ENCODE data around the gene IGSF11.
"Not testable (repeated sequence)": the region's sequence is repeated elsewhere in the genome, so short reads cannot be mapped to it uniquely, and the experiment has no call there.

The IGSF11 gene

DNA sequence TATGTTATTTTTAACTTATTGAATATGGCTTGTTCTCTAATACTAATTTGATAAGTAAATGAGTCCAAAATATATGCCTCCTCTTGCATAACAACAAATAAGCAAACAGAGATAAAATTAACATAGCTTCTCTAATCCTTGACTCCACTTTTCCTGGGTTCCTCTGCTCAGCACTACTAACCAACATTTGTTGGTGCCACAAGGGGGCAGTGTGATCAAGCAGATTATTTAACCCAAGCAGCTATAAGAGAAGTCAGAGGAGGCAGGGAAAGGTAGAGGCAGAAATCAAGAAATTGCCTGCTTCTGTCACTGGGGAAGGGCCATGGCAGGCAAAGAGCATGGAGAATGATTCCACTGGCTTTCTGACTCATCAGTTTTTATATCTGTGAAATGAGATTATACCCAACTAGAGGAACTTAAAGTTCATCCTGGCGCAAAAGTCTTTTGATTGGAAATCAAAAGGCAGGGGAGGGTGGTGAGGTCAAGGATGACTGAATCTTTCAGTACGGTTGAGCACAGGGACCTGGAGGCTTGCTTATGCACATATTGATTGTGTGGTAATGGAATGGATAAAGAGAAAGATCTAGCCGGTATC lies 152.2 kb downstream of the IGSF11 start:
- no peaks in the 10 kb centered on the region for H3K9me3 ChIP-seq (ENCODE audit: control insufficient read depth, insufficient read depth, low read length)
- H3K4me1 ChIP-seq (ENCODE audit: control insufficient read depth, insufficient read depth, low read length): 0 out of 2 replicates have a peak, but pooled peaks cover 4% of the 10 kb centered on the region
- H3K27me3 ChIP-seq (ENCODE audit: control insufficient read depth, insufficient read depth, low read length): no peaks in the 10 kb centered on the region
- H3K36me3 ChIP-seq (ENCODE audit: control insufficient read depth, insufficient read depth, low read length): no peaks in the 10 kb centered on the region
- H3K4me3 ChIP-seq (ENCODE audit: low read depth, low read length): no peak overlapping the region
- H3K9ac ChIP-seq (ENCODE audit: low read depth, low read length): no peak overlapping the region
- H3K27ac ChIP-seq (ENCODE audit: low read depth, low read length): no peak overlapping the region

DNA sequence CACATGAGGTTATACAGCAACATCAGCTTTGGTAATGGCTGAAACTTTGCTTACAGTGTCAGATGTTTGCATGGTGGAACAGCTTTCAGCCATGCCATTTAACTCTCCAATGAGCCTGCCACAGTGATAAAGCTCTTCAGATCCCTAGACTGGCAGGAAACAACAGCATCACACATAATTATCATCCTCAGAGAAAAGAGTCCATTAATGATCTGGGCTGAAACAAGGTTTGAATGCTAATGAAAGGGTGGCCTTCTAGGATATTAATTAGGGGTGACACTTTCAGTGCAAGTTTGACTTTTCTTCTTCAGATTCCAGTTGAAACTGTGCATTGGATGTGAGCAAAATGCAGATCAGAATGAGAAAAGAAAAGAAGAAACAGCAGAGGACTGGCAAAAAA lies 166.6 kb downstream of the IGSF11 start:
- H3K4me3 ChIP-seq (ENCODE audit: low read depth, low read length): no peak overlapping the region
- no peak overlapping the region for H3K27ac ChIP-seq (ENCODE audit: low read depth, low read length)
- peaks cover 24% of the 10 kb centered on the region for H3K9me3 ChIP-seq (ENCODE audit: control insufficient read depth, insufficient read depth, low read length)
- no peaks in the 10 kb centered on the region for H3K36me3 ChIP-seq (ENCODE audit: control insufficient read depth, insufficient read depth, low read length)
- no peaks in the 10 kb centered on the region for H3K27me3 ChIP-seq (ENCODE audit: control insufficient read depth, insufficient read depth, low read length)
- no peaks in the 10 kb centered on the region for H3K4me1 ChIP-seq (ENCODE audit: control insufficient read depth, insufficient read depth, low read length)
- no peak overlapping the region for H3K9ac ChIP-seq (ENCODE audit: low read depth, low read length)

DNA sequence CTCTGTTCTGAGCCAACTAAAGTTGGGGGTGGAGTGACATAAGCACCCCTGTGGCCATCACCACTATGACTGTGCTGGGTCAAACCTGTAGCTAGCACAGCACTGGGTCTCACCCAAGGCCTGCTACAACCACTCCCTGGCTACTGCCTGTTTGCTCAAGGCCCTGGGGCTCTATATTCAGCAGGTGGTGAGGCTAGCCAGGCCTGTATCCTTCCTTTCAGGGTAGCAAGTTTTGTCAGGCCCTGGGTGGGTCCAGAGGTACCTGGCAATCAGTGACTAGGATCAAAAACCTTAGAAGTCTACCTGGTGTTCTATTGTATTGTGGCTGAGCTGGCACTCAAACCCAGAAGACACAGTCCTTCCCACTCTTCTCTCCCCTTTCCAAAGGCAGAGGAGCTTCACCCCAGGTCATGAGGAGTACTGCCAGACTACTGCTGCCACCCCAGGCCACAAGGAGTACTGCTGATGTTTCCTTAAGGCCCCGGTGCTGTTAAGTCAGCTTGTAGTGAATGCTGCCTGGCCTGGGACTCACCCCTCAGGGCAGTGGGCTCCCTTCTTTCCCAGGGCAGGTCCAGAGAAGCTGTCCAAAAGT lies 170.8 kb downstream of the IGSF11 start:
- H3K27ac ChIP-seq (ENCODE audit: low read depth, low read length): no peak overlapping the region
- H3K4me3 ChIP-seq (ENCODE audit: low read depth, low read length): no peak overlapping the region
- no peaks in the 10 kb centered on the region for H3K4me1 ChIP-seq (ENCODE audit: control insufficient read depth, insufficient read depth, low read length)
- H3K36me3 ChIP-seq (ENCODE audit: control insufficient read depth, insufficient read depth, low read length): no peaks in the 10 kb centered on the region
- H3K9ac ChIP-seq (ENCODE audit: low read depth, low read length): no peak overlapping the region
- no peaks in the 10 kb centered on the region for H3K27me3 ChIP-seq (ENCODE audit: control insufficient read depth, insufficient read depth, low read length)
- H3K9me3 ChIP-seq (ENCODE audit: control insufficient read depth, insufficient read depth, low read length): peaks cover 4% of the 10 kb centered on the region; the same call in 1 of the 2 replicates

DNA sequence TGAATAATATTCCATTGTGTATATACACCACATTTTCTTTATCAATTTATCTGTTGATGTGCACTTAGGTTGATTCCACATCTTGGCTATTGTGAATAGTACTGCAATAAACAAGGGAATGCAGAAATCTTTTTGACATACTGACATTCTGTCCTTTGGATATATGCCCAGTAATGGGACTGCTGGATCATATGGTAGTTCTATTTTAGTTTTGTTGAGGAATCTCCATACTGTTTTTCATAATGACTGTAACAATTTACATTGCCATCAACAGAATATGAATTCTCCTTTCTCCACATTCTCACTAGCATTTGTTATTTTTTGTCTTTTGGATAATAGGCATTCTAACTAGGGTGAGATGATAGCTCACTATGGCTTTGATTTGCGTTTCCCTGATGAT lies 174.7 kb downstream of the IGSF11 start:
- Histone ChIP-seq H3K27ac (ENCODE audit: low read depth, low read length) (no peak overlapping the region), H3K36me3 (ENCODE audit: control insufficient read depth, insufficient read depth, low read length) (no peaks in the 10 kb centered on the region), H3K4me1 (ENCODE audit: control insufficient read depth, insufficient read depth, low read length) (no peaks in the 10 kb centered on the region), H3K27me3 (ENCODE audit: control insufficient read depth, insufficient read depth, low read length) (no peaks in the 10 kb centered on the region), H3K4me3 (ENCODE audit: low read depth, low read length) (no peak overlapping the region), H3K9ac (ENCODE audit: low read depth, low read length) (no peak overlapping the region), H3K9me3 (ENCODE audit: control insufficient read depth, insufficient read depth, low read length) (0 out of 2 replicates have a peak, but pooled peaks cover 9% of the 10 kb centered on the region)

DNA sequence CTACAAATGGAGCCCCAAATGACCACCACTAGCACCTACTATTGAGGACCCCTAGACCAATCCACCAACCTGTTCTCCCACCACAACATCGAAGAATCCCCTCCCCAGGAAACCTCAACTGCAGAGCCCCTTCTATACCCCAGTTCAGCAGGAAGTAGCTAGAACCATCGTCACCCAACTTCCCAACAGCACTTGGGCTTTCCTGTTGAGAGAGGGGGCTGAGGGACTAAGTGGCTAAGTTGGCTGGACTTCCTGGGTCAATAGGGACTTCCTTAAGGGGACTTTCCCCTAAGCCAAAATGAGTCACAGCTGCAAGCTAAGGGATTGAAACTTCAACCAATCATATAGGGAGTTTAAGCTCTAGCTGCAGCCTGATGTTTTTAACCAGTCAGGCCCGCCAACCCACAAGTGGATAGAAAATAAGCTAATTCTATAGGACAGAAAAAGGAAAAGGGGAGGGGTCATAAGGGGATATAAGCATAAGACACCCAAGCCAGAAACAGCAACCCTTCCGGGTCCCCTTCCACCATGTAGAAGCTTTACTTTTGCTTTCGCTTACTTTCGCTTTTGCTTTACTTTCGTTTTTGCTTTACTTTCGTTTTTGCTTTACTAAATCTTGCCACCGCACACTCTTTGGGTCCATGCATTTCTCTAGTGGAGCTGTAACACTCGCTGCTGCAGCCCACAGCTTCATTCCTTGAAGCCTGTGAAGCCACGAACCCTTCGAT lies 183.0 kb downstream of the IGSF11 start:
- not testable (repeated sequence) for H3K9ac ChIP-seq (ENCODE audit: low read depth, low read length); H3K4me3 ChIP-seq (ENCODE audit: low read depth, low read length); H3K9me3 ChIP-seq (ENCODE audit: control insufficient read depth, insufficient read depth, low read length); H3K27ac ChIP-seq (ENCODE audit: low read depth, low read length); H3K4me1 ChIP-seq (ENCODE audit: control insufficient read depth, insufficient read depth, low read length); H3K36me3 ChIP-seq (ENCODE audit: control insufficient read depth, insufficient read depth, low read length); H3K27me3 ChIP-seq (ENCODE audit: control insufficient read depth, insufficient read depth, low read length)

DNA sequence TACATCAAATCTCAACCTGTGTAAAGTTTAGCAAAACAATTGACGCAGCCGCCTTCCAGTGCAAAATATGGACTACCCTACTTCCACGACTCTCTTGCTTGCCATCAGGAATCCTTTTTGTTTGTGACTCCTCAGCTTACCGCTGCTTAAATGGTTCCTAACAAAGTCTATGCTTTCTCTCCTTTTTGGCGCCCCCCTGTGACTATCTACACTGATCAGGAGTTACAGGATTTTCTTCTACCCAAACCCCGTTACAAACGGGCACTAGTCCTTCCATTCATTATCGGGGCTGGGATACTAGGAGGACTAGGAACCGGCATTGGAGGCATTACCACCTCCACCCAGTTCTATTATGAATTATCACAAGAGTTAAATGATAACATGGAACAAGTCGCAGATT lies 184.0 kb downstream of the IGSF11 start:
- H3K36me3 ChIP-seq (ENCODE audit: control insufficient read depth, insufficient read depth, low read length): no peaks in the 10 kb centered on the region
- no peak overlapping the region for H3K27ac ChIP-seq (ENCODE audit: low read depth, low read length)
- H3K4me3 ChIP-seq (ENCODE audit: low read depth, low read length): no peak overlapping the region
- 0 out of 2 replicates have a peak, but pooled peaks cover 3% of the 10 kb centered on the region for H3K9me3 ChIP-seq (ENCODE audit: control insufficient read depth, insufficient read depth, low read length)
- no peaks in the 10 kb centered on the region for H3K4me1 ChIP-seq (ENCODE audit: control insufficient read depth, insufficient read depth, low read length)
- H3K27me3 ChIP-seq (ENCODE audit: control insufficient read depth, insufficient read depth, low read length): no peaks in the 10 kb centered on the region
- H3K9ac ChIP-seq (ENCODE audit: low read depth, low read length): no peak overlapping the region

Measured in HUES48 (cell line).